Thyroid gland (tissue), 4 donors: Measurements from ENCODE around the gene METTL21A.

Source experiments
- CTCF ChIP-seq, 6 experiments: fragments of 200-600 bp in 3 of 6; fragments of 450-650 bp in 3 of 6; sonication (generic) in 3 of 6; IDR thresholded peaks; one replicate each; pipeline ENCODE4 v1.5.1; 2016 to 2019; ENCODE audit warnings: antibody characterized with exemption in 6 of 6, mild to moderate bottlenecking in 2 of 6, inconsistent platforms in 1 of 6, moderate library complexity in 1 of 6
- POLR2A ChIP-seq, 2 donors: fragments of 450-650 bp; IDR thresholded peaks; one replicate each; pipeline ENCODE4 v1.6.1; 2017; ENCODE audit warnings: antibody characterized with exemption in 2 of 2, mild to moderate bottlenecking in 2 of 2, moderate library complexity in 1 of 2

GRCh38 chr2:207606829-207607228 is 18.4 kb downstream of the METTL21A start:
- TF ChIP-seq POLR2A (IDR thresholded peaks at IDR 0.05) (no peak), CTCF (IDR thresholded peaks at IDR 0.05) (no peak)
